GM23338 (cell line): Measurements from ENCODE around the gene ITGAV. TPM values are rescaled to one million over a fixed set of nuclear protein-coding genes. Genes with fewer than 3 reads are reported as not detected.

Source experiments
- ATAC-seq: fragments of 200-7000 bp; cut with Tn5 transposase; 3 replicates; pipeline ENCODE4 v1.9.1; 2020
- DNase-seq: peaks from one replicate; pipeline ENCODE4 v3.0.0-alpha.2; 2015; ENCODE audit warnings: low spot score
- H2AFZ ChIP-seq: fragments of 200-600 bp; sonication (generic); 2 replicates; pipeline ENCODE4 v1.8.0; 2016; ENCODE audit warnings: antibody characterized with exemption, mild to moderate bottlenecking, moderate library complexity
- H3F3A ChIP-seq: fragments of 200-600 bp; sonication (generic); replicated peaks from 2 replicates; pipeline ENCODE4 v1.8.0; 2017; ENCODE audit warnings: antibody characterized with exemption, mixed run types, low read depth
- H3K27ac ChIP-seq: fragments of 200-600 bp; sonication (generic); 2 replicates; pipeline ENCODE4 v1.6.1; 2016; ENCODE audit warnings: low read depth
- H3K27me3 ChIP-seq: fragments of 200-600 bp; sonication (generic); 2 replicates; pipeline ENCODE4 v1.8.0; 2016; ENCODE audit warnings: mild to moderate bottlenecking, mixed run types, moderate library complexity; ENCODE audit not compliant: insufficient read depth
- H3K36me3 ChIP-seq: fragments of 200-600 bp; sonication (generic); 2 replicates; pipeline ENCODE4 v1.8.0; 2016; ENCODE audit warnings: mild to moderate bottlenecking; ENCODE audit not compliant: insufficient read depth
- H3K4me1 ChIP-seq: fragments of 200-600 bp; sonication (generic); 2 replicates; pipeline ENCODE4 v1.8.0; 2016; ENCODE audit warnings: mild to moderate bottlenecking, moderate library complexity; ENCODE audit not compliant: insufficient read depth
- H3K4me2 ChIP-seq: fragments of 200-600 bp; sonication (generic); 2 replicates; pipeline ENCODE4 v1.7.1; 2017; ENCODE audit warnings: mixed run types
- H3K4me3 ChIP-seq: fragments of 200-600 bp; sonication (generic); 2 replicates; pipeline ENCODE4 v1.6.1; 2016; ENCODE audit warnings: mixed run types
- H3K79me2 ChIP-seq: fragments of 200-600 bp; sonication (generic); replicated peaks from 2 replicates; pipeline ENCODE4 v1.8.0; 2017; ENCODE audit warnings: mild to moderate bottlenecking; ENCODE audit not compliant: insufficient read depth
- H3K9me2 ChIP-seq: fragments of 200-600 bp; sonication (generic); 2 replicates; pipeline ENCODE4 v1.8.0; 2017; ENCODE audit not compliant: insufficient read depth
- H4K20me1 ChIP-seq: fragments of 200-600 bp; sonication (generic); replicated peaks from 2 replicates; pipeline ENCODE4 v1.8.0; 2017; ENCODE audit warnings: mild to moderate bottlenecking; ENCODE audit not compliant: insufficient read depth
- H3K27ac Mint-ChIP-seq: 2 replicates; pipeline ENCODE4 v1.8.0; 2020; ENCODE audit warnings: inconsistent platforms, mild to moderate bottlenecking, moderate library complexity, mixed read lengths
- H3K27me3 Mint-ChIP-seq: 3 replicates; pipeline ENCODE4 v1.8.0; 2022; ENCODE audit warnings: low read depth, mild to moderate bottlenecking, moderate library complexity, mixed read lengths, inconsistent platforms; ENCODE audit not compliant: insufficient read depth, poor library complexity
- H3K36me3 Mint-ChIP-seq: 3 replicates; pipeline ENCODE4 v1.8.0; 2021; ENCODE audit warnings: low read depth, mild to moderate bottlenecking, inconsistent platforms, moderate library complexity, mixed read lengths
- H3K4me1 Mint-ChIP-seq: 3 replicates; pipeline ENCODE4 v1.8.0; 2020; ENCODE audit warnings: mild to moderate bottlenecking, inconsistent platforms, mixed read lengths
- H3K4me3 Mint-ChIP-seq: 3 replicates; pipeline ENCODE4 v1.8.0; 2021; ENCODE audit warnings: moderate library complexity, mild to moderate bottlenecking, inconsistent platforms, mixed read lengths
- H3K9me3 Mint-ChIP-seq: 3 replicates; pipeline ENCODE4 v1.8.0; 2020; ENCODE audit warnings: moderate library complexity, mild to moderate bottlenecking, inconsistent platforms, mixed read lengths
- CREB1 ChIP-seq: fragments of 250-450 bp; sonication (Bioruptor Pico); IDR thresholded peaks from 2 replicates; pipeline ENCODE4 v1.5.0; 2020; ENCODE audit warnings: low read depth, mild to moderate bottlenecking, moderate library complexity
- CTCF ChIP-seq, 2 experiments: fragments of 200-600 bp in 1 of 2; sonication (generic) in 1 of 2; conservative IDR thresholded peaks; 2 replicates each; pipeline versions ENCODE4 v1.5.1 to v1.6.1; 2016 to 2017; ENCODE audit warnings: antibody characterized with exemption in 2 of 2, low read depth in 2 of 2, mild to moderate bottlenecking in 2 of 2, moderate library complexity in 1 of 2
- ETS1 ChIP-seq: IDR thresholded peaks from 2 replicates; pipeline ENCODE4 v1.6.1; 2016; ENCODE audit warnings: antibody characterized with exemption
- EZH2 ChIP-seq: fragments of 200-600 bp; sonication (generic); IDR thresholded peaks from one replicate; pipeline ENCODE4 v1.8.0; 2017; ENCODE audit warnings: antibody characterized with exemption, mild to moderate bottlenecking, low read depth; ENCODE audit not compliant: unreplicated experiment
- EZH2phosphoT487 ChIP-seq: fragments of 200-600 bp; sonication (generic); IDR thresholded peaks from one replicate; pipeline ENCODE4 v1.8.1; 2018; ENCODE audit warnings: antibody characterized with exemption; ENCODE audit not compliant: unreplicated experiment
- JUNB ChIP-seq: IDR thresholded peaks from one replicate; pipeline ENCODE4 v1.6.1; 2016; ENCODE audit warnings: antibody characterized with exemption; ENCODE audit not compliant: unreplicated experiment
- NANOG ChIP-seq: IDR thresholded peaks from 2 replicates; pipeline ENCODE4 v1.6.1; 2016; ENCODE audit warnings: antibody characterized with exemption, borderline replicate concordance
- POLR2AphosphoS5 ChIP-seq: IDR thresholded peaks from 2 replicates; pipeline ENCODE4 v1.6.1; 2016; ENCODE audit warnings: antibody characterized with exemption, low read depth
- REST ChIP-seq: IDR thresholded peaks from one replicate; pipeline ENCODE4 v1.6.1; 2018; ENCODE audit warnings: antibody characterized with exemption; ENCODE audit not compliant: unreplicated experiment
- STAT1 ChIP-seq: IDR thresholded peaks from one replicate; pipeline ENCODE4 v1.6.1; 2016; ENCODE audit warnings: antibody characterized with exemption; ENCODE audit not compliant: unreplicated experiment
- ZNF114 ChIP-seq: fragments of 250-450 bp; sonication (Bioruptor Pico); IDR thresholded peaks from 2 replicates; pipeline ENCODE4 v1.5.0; 2020; ENCODE audit warnings: mild to moderate bottlenecking, moderate library complexity
- ZNF331 ChIP-seq: fragments of 250-450 bp; sonication (Bioruptor Pico); IDR thresholded peaks from 2 replicates; pipeline ENCODE4 v1.5.0; 2020; ENCODE audit warnings: low read depth, mild to moderate bottlenecking, moderate library complexity
- polyA plus RNA-seq: library from polyadenylated mRNA; unstranded; fragments of >200 nt; fragmentation: Nextera tagmentation; extraction: Ambion mirVana; gene quantifications from 2 replicates; pipeline ENCODE4 v1.2.1, GENCODE V29; 2016
- total RNA-seq: library from RNA; depleted of rRNA; stranded (reverse); fragments of >200 nt; shearing (Covaris generic); gene quantifications from 2 replicates; pipeline ENCODE4 v1.2.3, GENCODE V29; 2014

ITGAV gene
- total and polyA plus RNA-seq, 2 experiments from 2014 or later = 9.1 to 56.5 TPM

- TF ChIP-seq REST (no peak), STAT1 (no peak), EZH2 (no peak), ZNF114 (CRISPR knock-in tag) (no peak), CTCF (conservative IDR thresholded peaks at IDR 0.05; ENCODE audit: low read depth in 2 of 2) (no peak), EZH2phosphoT487 (no peak), JUNB (no peak), ETS1 (no peak)
Measured at GRCh38 chr2:186636800-186637496, 47.1 kb downstream of the ITGAV start (continued).

GRCh38 chr2:186637497-186637800, 47.6 kb downstream of the ITGAV start:
- H3K9me3 Mint-ChIP-seq = no peaks in the 10 kb centered on the region
- Histone ChIP-seq H3K27ac (no peak overlapping the region), H2AFZ (no peak overlapping the region), H4K20me1 (no peaks in the 10 kb centered on the region), H3F3A (no peaks in the 10 kb centered on the region), H3K9me2 (no peaks in the 10 kb centered on the region), H3K4me1 (peaks cover 6% of the 10 kb centered on the region), H3K27me3 (no peaks in the 10 kb centered on the region), H3K36me3 (no peaks in the 10 kb centered on the region; the same call in 1 of the 2 replicates), H3K4me3 (no peak overlapping the region), H3K4me2 (no peak overlapping the region), H3K79me2 (no peaks in the 10 kb centered on the region)
- no peak overlapping the region for H3K4me3 Mint-ChIP-seq
- no peaks in the 10 kb centered on the region for H3K27me3 Mint-ChIP-seq
- peaks cover 4% of the 10 kb centered on the region; the same call in 2 of the 3 replicates for H3K4me1 Mint-ChIP-seq
- H3K27ac Mint-ChIP-seq = no peak overlapping the region; the same call in 1 of the 2 replicates
- TF ChIP-seq CTCF (conservative IDR thresholded peaks at IDR 0.05; ENCODE audit: low read depth in 2 of 2) = no peak
- TF ChIP-seq ZNF331 (CRISPR knock-in tag) = no peak
- TF ChIP-seq EZH2phosphoT487 = no peak
- no peak for TF ChIP-seq REST
- no peak for TF ChIP-seq ZNF114 (CRISPR knock-in tag)
- no peak for TF ChIP-seq EZH2
- no peak for TF ChIP-seq CREB1 (CRISPR knock-in tag)
- no peak for TF ChIP-seq NANOG
- no peak for TF ChIP-seq POLR2AphosphoS5
- no peak for DNase-seq
- ATAC-seq = no peak
- peaks cover 7% of the 10 kb centered on the region; the same call in 1 of the 3 replicates for H3K36me3 Mint-ChIP-seq
